Transverse colon (tissue), 4 donors: ENCODE results near the gene SPDYC. TPM values are rescaled to one million over a fixed set of nuclear protein-coding genes. Genes with fewer than 3 reads are reported as not detected.
"Not testable (repeated sequence)": the region's sequence is repeated elsewhere in the genome, so short reads cannot be mapped to it uniquely, and the experiment has no call there.

Source experiments
- DNase-seq: peaks from one replicate; pipeline ENCODE4 v3.0.0-alpha.2; 2019
- H3K27ac ChIP-seq, 4 donors: fragments of 200-600 bp; sonication (generic); 2 replicates each; pipeline ENCODE4 v1.5.1; 2016 to 2018; ENCODE audit warnings: inconsistent platforms in 4 of 4
- H3K27me3 ChIP-seq: fragments of 200-600 bp; sonication (generic); 2 replicates; pipeline ENCODE4 v1.5.1; 2017; ENCODE audit warnings: inconsistent platforms
- H3K36me3 ChIP-seq, 4 donors: fragments of 200-600 bp; sonication (generic); 2 replicates each; pipeline ENCODE4 v1.5.1; 2017 to 2019; ENCODE audit warnings: inconsistent platforms in 4 of 4
- H3K4me1 ChIP-seq, 4 donors: fragments of 200-600 bp; sonication (generic); 2 replicates each; pipeline ENCODE4 v1.5.1; 2017 to 2020; ENCODE audit warnings: inconsistent platforms in 4 of 4
- H3K4me3 ChIP-seq, 4 donors: fragments of 200-600 bp; sonication (generic); 1 replicate in 1 of 4; 2 replicates in 3 of 4; pipeline versions ENCODE4 v1.5.1 to v1.6.1; 2017 to 2019; ENCODE audit warnings: inconsistent platforms in 4 of 4
- H3K9me3 ChIP-seq, 2 donors: fragments of 200-600 bp; sonication (generic); 2 replicates each; pipeline ENCODE4 v1.5.1; 2017 to 2019; ENCODE audit warnings: inconsistent platforms in 2 of 2
- EP300 ChIP-seq: sonication (generic); formaldehyde crosslinking; IDR thresholded peaks from one replicate; pipeline ENCODE4 v1.6.1; 2017; ENCODE audit warnings: antibody characterized with exemption, low read depth
- POLR2A ChIP-seq: fragments of 450-650 bp; IDR thresholded peaks from one replicate; pipeline ENCODE4 v1.6.1; 2016; ENCODE audit warnings: antibody characterized with exemption, mild to moderate bottlenecking, moderate library complexity
- POLR2AphosphoS5 ChIP-seq, 3 donors: sonication (generic); formaldehyde crosslinking; IDR thresholded peaks; one replicate each; pipeline ENCODE4 v1.6.1; 2016; ENCODE audit warnings: antibody characterized with exemption in 3 of 3
- WGBS, 2 donors: methylation state at CpG; one replicate each; pipeline ENCODE4 v1.1.5; 2018; ENCODE audit warnings: low coverage in 1 of 2; 5-methylcytosine and 5-hydroxymethylcytosine counted together
- in situ Hi-C, 4 donors: fragments of 200-750 bp; cut with MboI; loops; one replicate each; pipeline versions ENCODE4 v1.15.0 to v1.15.1; 2017; ENCODE audit warnings: low sequenced_read_pairs in 3 of 4, low pct_ligation_motif_present in 1 of 4, low pct_unique_long_range_greater_than_20kb in 1 of 4
- intact Hi-C: fragments of 100-400 bp; cut with DNase I; formaldehyde crosslinking; loops from one replicate; pipeline ENCODE4 v1.15.1; 2023; ENCODE audit warnings: low total_unique reads
- total RNA-seq, 4 donors: library from RNA; depleted of rRNA; stranded (reverse); fragments of >200 nt; gene quantifications; one replicate each; pipeline ENCODE4 v1.1.0, GENCODE V29; 2016
- TF ChIP-seq, protein P1 (sequence below), 5 experiments: fragments of 200-600 bp in 3 of 5; fragments of 450-650 bp in 2 of 5; sonication (generic) in 3 of 5; IDR thresholded peaks; 1 replicate in 2 of 5; 2 replicates in 3 of 5; pipeline ENCODE4 v1.5.1; 2016 to 2017; ENCODE audit warnings: antibody characterized with exemption in 5 of 5, inconsistent platforms in 3 of 5, mild to moderate bottlenecking in 2 of 5, moderate library complexity in 1 of 5

The SPDYC gene
- total RNA-seq, 4 donors from 2014 or later = not detected

DNA sequence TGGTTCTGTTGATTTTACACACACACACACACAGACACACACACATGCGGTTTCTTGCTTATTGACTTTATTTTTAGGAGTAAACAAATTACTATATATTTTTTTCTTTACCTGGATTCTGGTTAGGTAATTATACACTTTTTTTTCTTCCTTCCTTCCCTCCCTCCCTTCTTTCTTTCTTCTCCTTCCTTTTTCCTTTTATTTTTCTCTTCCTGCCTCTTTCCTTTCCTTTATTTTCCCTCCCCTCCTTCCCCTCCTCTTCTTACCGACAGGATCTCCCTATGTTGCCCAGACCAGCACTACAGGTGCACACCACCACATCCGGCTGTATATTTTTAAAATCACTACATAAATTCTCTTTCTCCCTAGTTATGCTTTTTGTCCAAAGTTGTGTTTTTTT, 3.1 kb upstream of the SPDYC start:
- H3K36me3 ChIP-seq = no peaks in the 10 kb centered on the region
- peak overlapping the region in 1 of 4 donors; percentile 48 for H3K27ac ChIP-seq
- peaks cover 0 to 9% (median 0%) of the 10 kb centered on the region in 4 donors for H3K4me1 ChIP-seq
- 63 to 64% methylated on average over 3 of the region's 3 CpGs for WGBS, 2 donors
- TF ChIP-seq EP300 = no peak
- TF ChIP-seq POLR2AphosphoS5 (IDR thresholded peaks at IDR 0.05) = no peak
- in situ Hi-C loops (no loop called here), intact Hi-C loops (no loop called here)
- DNase-seq = no peak
- no peaks in the 10 kb centered on the region for H3K27me3 ChIP-seq
- H3K9me3 ChIP-seq = no peaks in the 10 kb centered on the region
- H3K4me3 ChIP-seq = no peak overlapping the region

DNA sequence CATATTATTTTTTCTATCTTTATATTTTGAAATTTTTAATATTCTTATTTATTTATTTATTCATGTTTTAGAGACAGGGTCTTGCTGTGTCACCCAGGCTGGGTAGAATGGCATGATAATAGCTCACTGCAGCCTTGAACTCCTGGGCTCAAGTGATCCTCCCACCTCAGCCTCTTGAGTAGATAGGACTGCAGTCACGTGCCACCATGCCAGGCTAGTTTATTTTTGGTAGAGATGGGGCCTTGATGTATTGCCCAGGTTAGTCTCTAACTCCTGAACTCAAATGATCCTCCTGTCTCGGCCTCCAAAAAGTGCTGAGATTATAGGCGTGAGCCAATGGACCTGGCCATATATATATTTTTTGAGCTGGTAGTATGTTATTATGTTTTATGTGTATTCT, 2.4 kb upstream of the SPDYC start:
- in situ Hi-C loops = no loop called here

DNA sequence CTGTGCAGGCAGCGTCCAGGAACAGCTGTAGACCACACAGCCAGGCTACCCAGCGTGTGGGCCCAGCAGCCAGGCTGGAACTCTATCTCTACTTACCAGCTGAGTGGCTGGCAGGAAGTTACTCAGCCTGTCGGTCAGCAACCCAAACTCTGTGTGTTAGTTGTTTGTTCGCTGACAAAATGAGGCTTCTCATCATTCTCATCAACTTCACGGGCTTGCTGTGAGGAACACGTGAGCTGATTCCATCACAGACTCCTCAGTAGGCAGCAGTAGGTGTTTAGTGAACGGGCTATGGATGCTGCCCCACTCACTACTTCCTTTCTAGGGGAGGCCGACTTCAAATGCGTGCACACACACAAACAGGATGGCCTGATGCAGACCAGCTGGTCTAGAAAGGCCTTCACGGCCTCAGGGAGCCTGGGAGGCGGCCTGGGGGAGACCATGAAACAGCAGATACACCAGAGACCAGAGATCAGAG, 830 bp upstream of the SPDYC start:
- Histone ChIP-seq H3K4me3 (no peak overlapping the region), H3K36me3 (no peaks in the 10 kb centered on the region), H3K4me1 (peaks cover 0 to 9% (median 0%) of the 10 kb centered on the region in 4 donors), H3K27ac (peak overlapping the region in 1 of 4 donors; percentile 7), H3K27me3 (no peaks in the 10 kb centered on the region), H3K9me3 (no peaks in the 10 kb centered on the region)
- intact Hi-C loops (no loop called here), in situ Hi-C loops (no loop called here)
- no peak for TF ChIP-seq POLR2A
- no peak for TF ChIP-seq POLR2AphosphoS5 (IDR thresholded peaks at IDR 0.05)
- TF ChIP-seq EP300 = no peak
- TF ChIP-seq, protein P1, sequence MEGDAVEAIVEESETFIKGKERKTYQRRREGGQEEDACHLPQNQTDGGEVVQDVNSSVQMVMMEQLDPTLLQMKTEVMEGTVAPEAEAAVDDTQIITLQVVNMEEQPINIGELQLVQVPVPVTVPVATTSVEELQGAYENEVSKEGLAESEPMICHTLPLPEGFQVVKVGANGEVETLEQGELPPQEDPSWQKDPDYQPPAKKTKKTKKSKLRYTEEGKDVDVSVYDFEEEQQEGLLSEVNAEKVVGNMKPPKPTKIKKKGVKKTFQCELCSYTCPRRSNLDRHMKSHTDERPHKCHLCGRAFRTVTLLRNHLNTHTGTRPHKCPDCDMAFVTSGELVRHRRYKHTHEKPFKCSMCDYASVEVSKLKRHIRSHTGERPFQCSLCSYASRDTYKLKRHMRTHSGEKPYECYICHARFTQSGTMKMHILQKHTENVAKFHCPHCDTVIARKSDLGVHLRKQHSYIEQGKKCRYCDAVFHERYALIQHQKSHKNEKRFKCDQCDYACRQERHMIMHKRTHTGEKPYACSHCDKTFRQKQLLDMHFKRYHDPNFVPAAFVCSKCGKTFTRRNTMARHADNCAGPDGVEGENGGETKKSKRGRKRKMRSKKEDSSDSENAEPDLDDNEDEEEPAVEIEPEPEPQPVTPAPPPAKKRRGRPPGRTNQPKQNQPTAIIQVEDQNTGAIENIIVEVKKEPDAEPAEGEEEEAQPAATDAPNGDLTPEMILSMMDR (IDR thresholded peaks at IDR 0.05) = no peak
- DNase-seq = no peak
- WGBS, 2 donors = 73 to 80% methylated on average over 1 to 11 of the region's 11 CpGs

More for the DNA sequence above, 2.4 kb upstream of the SPDYC start:
- intact Hi-C loops = no loop called here
- Histone ChIP-seq H3K36me3 (no peaks in the 10 kb centered on the region), H3K27ac (no peak overlapping the region), H3K4me3 (no peak overlapping the region), H3K27me3 (no peaks in the 10 kb centered on the region), H3K4me1 (peaks cover 0 to 9% (median 0%) of the 10 kb centered on the region in 4 donors), H3K9me3 (no peaks in the 10 kb centered on the region)
- no peak for TF ChIP-seq POLR2AphosphoS5 (IDR thresholded peaks at IDR 0.05)
- no peak for TF ChIP-seq POLR2A
- TF ChIP-seq, protein P1 (IDR thresholded peaks at IDR 0.05) = no peak
- no peak for TF ChIP-seq EP300
- 98 to 100% methylated on average over 1 to 3 of the region's 3 CpGs for WGBS, 2 donors
- DNase-seq = no peak

DNA sequence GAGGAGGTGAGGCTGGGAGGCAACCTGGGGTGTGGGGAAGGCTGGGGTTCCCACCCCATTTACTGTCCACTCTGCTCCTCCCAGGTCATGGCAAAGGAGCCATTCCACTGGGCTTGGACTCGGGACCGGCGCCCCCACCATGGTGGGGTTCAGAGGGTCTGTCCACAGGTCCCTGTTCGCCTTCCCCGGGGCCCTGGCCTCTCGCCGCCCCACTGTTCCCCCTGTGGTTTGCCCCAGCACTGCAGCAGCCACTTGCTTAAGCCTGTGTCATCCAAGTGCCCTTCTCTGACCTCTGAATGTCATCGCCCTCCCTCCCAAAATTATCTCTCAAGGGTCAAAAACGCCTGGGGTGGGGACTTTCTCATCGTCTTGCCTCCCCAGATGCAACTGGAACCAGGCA, 2.6 kb downstream of the SPDYC start:
- Histone ChIP-seq H3K27ac (no peak overlapping the region), H3K4me1 (no peaks in the 10 kb centered on the region), H3K9me3 (no peaks in the 10 kb centered on the region), H3K4me3 (no peak overlapping the region), H3K36me3 (no peaks in the 10 kb centered on the region), H3K27me3 (no peaks in the 10 kb centered on the region)
- intact Hi-C loops (no loop called here), in situ Hi-C loops (no loop called here)
- TF ChIP-seq, protein P1 (IDR thresholded peaks at IDR 0.05) = no peak
- TF ChIP-seq POLR2A (no peak), POLR2AphosphoS5 (IDR thresholded peaks at IDR 0.05) (no peak), EP300 (no peak)
- 81% methylated on average over 10 of the region's 10 CpGs; no CpG with 5 or more reads in 1 of the 2 donors for WGBS, 2 donors
- no peak for DNase-seq

DNA sequence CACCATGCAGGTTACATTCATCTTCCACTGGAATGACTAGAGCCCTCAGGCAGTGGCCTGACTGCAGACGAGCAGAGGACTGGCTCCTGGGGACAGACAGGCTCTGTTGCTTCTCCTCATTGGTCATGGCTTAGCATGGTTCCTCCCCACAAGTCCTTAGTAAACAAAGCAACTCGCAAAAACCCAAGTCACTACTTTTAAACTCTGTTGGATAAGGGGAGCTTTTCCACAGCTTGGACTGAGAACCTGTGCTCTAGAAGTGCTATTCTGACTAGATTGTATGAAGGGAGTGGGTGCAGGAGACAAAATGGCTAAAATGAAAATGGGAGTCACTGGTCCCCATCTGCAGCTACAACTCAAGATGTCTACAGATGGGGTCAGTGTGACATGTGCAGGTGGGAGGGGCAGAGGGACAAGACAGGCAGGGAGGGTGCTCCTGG, 4.6 kb downstream of the SPDYC start:
- H3K4me1 ChIP-seq, intact Hi-C loops, H3K9me3 ChIP-seq, H3K36me3 ChIP-seq, in situ Hi-C loops, H3K27ac ChIP-seq, DNase-seq, H3K4me3 ChIP-seq, H3K27me3 ChIP-seq: not testable (repeated sequence)
- 46% methylated on average over 2 of the region's 2 CpGs; no CpG with 5 or more reads in 1 of the 2 donors for WGBS, 2 donors
